ENCODE results near the gene LEMD3.

LEMD3 gene

GRCh38 chr12:65169320-65170208 lies at the start of gene LEMD3:
LEMD3 (plus strand) TSS chr12:65169583; CDS start chr12:65169597, 14 bp downstream.
- Histone ChIP-seq H3K4me3 (ENCODE audit: low read length) (peak within 1 kb of the TSS; percentile 95), H3K27ac (ENCODE audit: low read length) (no peak within 1 kb of the TSS), H3K27me3 (ENCODE audit: control insufficient read depth, insufficient read depth, low read length) (no peaks in the 10 kb centered on the region), H3K36me3 (ENCODE audit: control insufficient read depth, insufficient read depth, low read length) (no peaks in the 10 kb centered on the region), H3K9me3 (ENCODE audit: control insufficient read depth, insufficient read depth, low read length) (no peaks in the 10 kb centered on the region), H3K4me1 (ENCODE audit: control insufficient read depth, insufficient read depth, low read length) (no peaks in the 10 kb centered on the region)
- peak; percentile 87 for DNase-seq (ENCODE audit: low read depth, low spot score)
- WGBS (ENCODE audit: insufficient coverage, insufficient read length) = no CpG with 5 or more reads among the region's 91 CpGs

GRCh38 chr12:65121049-65121955 lies 48.1 kb upstream of the LEMD3 start, which contains the start of gene WIF1:
WIF1 (minus strand) TSS chr12:65121305; CDS start chr12:65121191, 114 bp downstream.
- H3K4me1 ChIP-seq (ENCODE audit: control insufficient read depth, insufficient read depth, low read length) = peaks cover 1% of the 10 kb centered on the region; the same call in 1 of the 2 replicates
- peaks cover 5% of the 10 kb centered on the region; the same call in 1 of the 2 replicates for H3K27me3 ChIP-seq (ENCODE audit: control insufficient read depth, insufficient read depth, low read length)
- H3K36me3 ChIP-seq (ENCODE audit: control insufficient read depth, insufficient read depth, low read length) = no peaks in the 10 kb centered on the region
- peak within 1 kb of the TSS; percentile 50; the same call in 1 of the 2 replicates for H3K4me3 ChIP-seq (ENCODE audit: low read length)
- H3K9me3 ChIP-seq (ENCODE audit: control insufficient read depth, insufficient read depth, low read length) = no peaks in the 10 kb centered on the region
- no peak within 1 kb of the TSS for H3K27ac ChIP-seq (ENCODE audit: low read length)
- WGBS (ENCODE audit: insufficient coverage, insufficient read length) = no CpG with 5 or more reads among the region's 73 CpGs
- DNase-seq (ENCODE audit: low read depth, low spot score) = peak; percentile 31

GRCh38 chr12:65121956-65122469 lies 47.4 kb upstream of the LEMD3 start:
- WGBS (ENCODE audit: insufficient coverage, insufficient read length) = no CpG with 5 or more reads among the region's 34 CpGs

GRCh38 chr12:65122703-65123102 lies 46.7 kb upstream of the LEMD3 start:
- DNase-seq (ENCODE audit: low read depth, low spot score) = no peak
- peaks cover 1% of the 10 kb centered on the region; the same call in 1 of the 2 replicates for H3K4me1 ChIP-seq (ENCODE audit: control insufficient read depth, insufficient read depth, low read length)
- H3K36me3 ChIP-seq (ENCODE audit: control insufficient read depth, insufficient read depth, low read length) = no peaks in the 10 kb centered on the region
- peaks cover 5% of the 10 kb centered on the region; the same call in 1 of the 2 replicates for H3K27me3 ChIP-seq (ENCODE audit: control insufficient read depth, insufficient read depth, low read length)
- no CpG with 5 or more reads among the region's 5 CpGs for whole genome bisulfite sequencing (ENCODE audit: insufficient coverage, insufficient read length)
- H3K27ac ChIP-seq (ENCODE audit: low read length) = no peak overlapping the region
- no peak overlapping the region for H3K4me3 ChIP-seq (ENCODE audit: low read length)
- no peaks in the 10 kb centered on the region for H3K9me3 ChIP-seq (ENCODE audit: control insufficient read depth, insufficient read depth, low read length)

More at GRCh38 chr12:65121956-65122469, 47.4 kb upstream of the LEMD3 start:
- H3K27ac ChIP-seq (ENCODE audit: low read length) = no peak overlapping the region
- H3K27me3 ChIP-seq (ENCODE audit: control insufficient read depth, insufficient read depth, low read length) = peaks cover 5% of the 10 kb centered on the region; the same call in 1 of the 2 replicates
- H3K4me3 ChIP-seq (ENCODE audit: low read length) = no peak overlapping the region
- no peak for DNase-seq (ENCODE audit: low read depth, low spot score)
- peaks cover 1% of the 10 kb centered on the region; the same call in 1 of the 2 replicates for H3K4me1 ChIP-seq (ENCODE audit: control insufficient read depth, insufficient read depth, low read length)
- H3K36me3 ChIP-seq (ENCODE audit: control insufficient read depth, insufficient read depth, low read length) = no peaks in the 10 kb centered on the region
- no peaks in the 10 kb centered on the region for H3K9me3 ChIP-seq (ENCODE audit: control insufficient read depth, insufficient read depth, low read length)

GRCh38 chr12:65123435-65124063 lies 45.8 kb upstream of the LEMD3 start:
- Histone ChIP-seq H3K27ac (ENCODE audit: low read length) (no peak overlapping the region), H3K9me3 (ENCODE audit: control insufficient read depth, insufficient read depth, low read length) (no peaks in the 10 kb centered on the region), H3K4me1 (ENCODE audit: control insufficient read depth, insufficient read depth, low read length) (peaks cover 1% of the 10 kb centered on the region; the same call in 1 of the 2 replicates), H3K36me3 (ENCODE audit: control insufficient read depth, insufficient read depth, low read length) (no peaks in the 10 kb centered on the region), H3K4me3 (ENCODE audit: low read length) (no peak overlapping the region), H3K27me3 (ENCODE audit: control insufficient read depth, insufficient read depth, low read length) (peaks cover 5% of the 10 kb centered on the region; the same call in 1 of the 2 replicates)
- WGBS (ENCODE audit: insufficient coverage, insufficient read length) = no CpG with 5 or more reads among the region's 8 CpGs
- DNase-seq (ENCODE audit: low read depth, low spot score) = no peak

- H3K9me3 ChIP-seq (ENCODE audit: control insufficient read depth, insufficient read depth, low read length) = no peaks in the 10 kb centered on the region
- no peak overlapping the region for H3K4me3 ChIP-seq (ENCODE audit: low read length)
- no CpG with 5 or more reads among the region's 1 CpG for WGBS (ENCODE audit: insufficient coverage, insufficient read length)
- no peak for DNase-seq (ENCODE audit: low read depth, low spot score)
- peaks cover 4% of the 10 kb centered on the region; the same call in 1 of the 2 replicates for H3K27me3 ChIP-seq (ENCODE audit: control insufficient read depth, insufficient read depth, low read length)
- H3K36me3 ChIP-seq (ENCODE audit: control insufficient read depth, insufficient read depth, low read length) = no peaks in the 10 kb centered on the region
- peaks cover 1% of the 10 kb centered on the region; the same call in 1 of the 2 replicates for H3K4me1 ChIP-seq (ENCODE audit: control insufficient read depth, insufficient read depth, low read length)
- H3K27ac ChIP-seq (ENCODE audit: low read length) = no peak overlapping the region
Observed at GRCh38 chr12:65125247-65125646, 44.1 kb upstream of the LEMD3 start.

GRCh38 chr12:65125975-65126374 lies 43.4 kb upstream of the LEMD3 start:
- WGBS (ENCODE audit: insufficient coverage, insufficient read length) = no CpG with 5 or more reads among the region's 2 CpGs
- Histone ChIP-seq H3K9me3 (ENCODE audit: control insufficient read depth, insufficient read depth, low read length) (no peaks in the 10 kb centered on the region), H3K27me3 (ENCODE audit: control insufficient read depth, insufficient read depth, low read length) (no peaks in the 10 kb centered on the region; the same call in 1 of the 2 replicates), H3K4me1 (ENCODE audit: control insufficient read depth, insufficient read depth, low read length) (peaks cover 1% of the 10 kb centered on the region; the same call in 1 of the 2 replicates), H3K4me3 (ENCODE audit: low read length) (no peak overlapping the region), H3K36me3 (ENCODE audit: control insufficient read depth, insufficient read depth, low read length) (no peaks in the 10 kb centered on the region), H3K27ac (ENCODE audit: low read length) (no peak overlapping the region)
- DNase-seq (ENCODE audit: low read depth, low spot score) = no peak

GRCh38 chr12:65126482-65126881 lies 42.9 kb upstream of the LEMD3 start:
- Histone ChIP-seq H3K36me3 (ENCODE audit: control insufficient read depth, insufficient read depth, low read length) (no peaks in the 10 kb centered on the region), H3K27me3 (ENCODE audit: control insufficient read depth, insufficient read depth, low read length) (no peaks in the 10 kb centered on the region; the same call in 1 of the 2 replicates), H3K4me3 (ENCODE audit: low read length) (no peak overlapping the region), H3K27ac (ENCODE audit: low read length) (no peak overlapping the region), H3K4me1 (ENCODE audit: control insufficient read depth, insufficient read depth, low read length) (peaks cover 1% of the 10 kb centered on the region; the same call in 1 of the 2 replicates), H3K9me3 (ENCODE audit: control insufficient read depth, insufficient read depth, low read length) (no peaks in the 10 kb centered on the region)
- no CpG with 5 or more reads among the region's 5 CpGs for WGBS (ENCODE audit: insufficient coverage, insufficient read length)
- DNase-seq (ENCODE audit: low read depth, low spot score) = no peak

- no peaks in the 10 kb centered on the region for H3K4me1 ChIP-seq (ENCODE audit: control insufficient read depth, insufficient read depth, low read length)
- H3K9me3 ChIP-seq (ENCODE audit: control insufficient read depth, insufficient read depth, low read length) = no peaks in the 10 kb centered on the region
- no peak for DNase-seq (ENCODE audit: low read depth, low spot score)
- no peak overlapping the region for H3K27ac ChIP-seq (ENCODE audit: low read length)
- H3K4me3 ChIP-seq (ENCODE audit: low read length) = no peak overlapping the region
- no peaks in the 10 kb centered on the region for H3K27me3 ChIP-seq (ENCODE audit: control insufficient read depth, insufficient read depth, low read length)
- no peaks in the 10 kb centered on the region for H3K36me3 ChIP-seq (ENCODE audit: control insufficient read depth, insufficient read depth, low read length)
Observed at GRCh38 chr12:65133879-65134278, 35.5 kb upstream of the LEMD3 start.

Measured in iPS DF 6.9 (cell line).